H9 (cell line): Measurements from ENCODE around the gene WDFY3. TPM values are rescaled to one million over a fixed set of nuclear protein-coding genes. Genes with fewer than 3 reads are reported as not detected.

ENCODE experiments used
- DNase-seq: peaks from one replicate; pipeline ENCODE4 v3.0.0-alpha.2; 2017
- H2AFZ ChIP-seq: one replicate; pipeline ENCODE4 v1.6.1; 2013; ENCODE audit warnings: mild to moderate bottlenecking, low read length, control low read depth, moderate library complexity
- H2AK5ac ChIP-seq: 2 replicates; pipeline ENCODE4 v1.6.1; 2013; ENCODE audit warnings: low read length, control low read depth, mixed read lengths; ENCODE audit not compliant: insufficient read length
- H2BK120ac ChIP-seq: one replicate; pipeline ENCODE4 v1.6.1; 2013; ENCODE audit warnings: low read depth, mild to moderate bottlenecking, low read length, control low read depth, inconsistent platforms; ENCODE audit not compliant: poor library complexity, severe bottlenecking
- H2BK12ac ChIP-seq: 2 replicates; pipeline ENCODE4 v1.6.1; 2013; ENCODE audit warnings: low read length, control low read depth, mixed read lengths, low read depth; ENCODE audit not compliant: insufficient read length
- H2BK15ac ChIP-seq: 2 replicates; pipeline ENCODE4 v1.6.1; 2013; ENCODE audit warnings: low read depth, low read length, control low read depth
- H2BK20ac ChIP-seq: one replicate; pipeline ENCODE4 v1.6.1; 2013; ENCODE audit warnings: low read depth, mild to moderate bottlenecking, low read length, control low read depth, inconsistent platforms; ENCODE audit not compliant: poor library complexity, severe bottlenecking
- H2BK5ac ChIP-seq: 2 replicates; pipeline ENCODE4 v1.6.1; 2013; ENCODE audit warnings: low read length, control low read depth, mixed read lengths; ENCODE audit not compliant: insufficient read length
- H3K14ac ChIP-seq: 2 replicates; pipeline ENCODE4 v1.6.1; 2013; ENCODE audit warnings: low read length, control low read depth; ENCODE audit not compliant: insufficient read depth
- H3K18ac ChIP-seq: 2 replicates; pipeline ENCODE4 v1.6.1; 2013; ENCODE audit warnings: low read depth, mild to moderate bottlenecking, mixed read lengths, low read length, control low read depth; ENCODE audit not compliant: insufficient read length
- H3K23ac ChIP-seq: 2 replicates; pipeline ENCODE4 v1.6.1; 2013; ENCODE audit warnings: low read length, control low read depth, mixed read lengths, low read depth; ENCODE audit not compliant: insufficient read length
- H3K23me2 ChIP-seq: 2 replicates; pipeline ENCODE4 v1.6.1; 2013; ENCODE audit warnings: low read depth, mild to moderate bottlenecking, mixed read lengths, low read length, control low read depth; ENCODE audit not compliant: insufficient read length, poor library complexity, severe bottlenecking
- H3K27ac ChIP-seq: 2 replicates; pipeline ENCODE4 v1.5.1; 2013; ENCODE audit warnings: low read length, control low read depth, mixed read lengths, low read depth; ENCODE audit not compliant: insufficient read length
- H3K27me3 ChIP-seq: 2 replicates; pipeline ENCODE4 v1.6.1; 2013; ENCODE audit warnings: low read length, control low read depth, inconsistent platforms; ENCODE audit not compliant: insufficient read depth
- H3K4ac ChIP-seq: 2 replicates; pipeline ENCODE4 v1.6.1; 2013; ENCODE audit warnings: low read depth, mild to moderate bottlenecking, control low read depth, inconsistent platforms, low read length, moderate library complexity
- H3K4me1 ChIP-seq: 2 replicates; pipeline ENCODE4 v1.6.1; 2013; ENCODE audit warnings: low read length, control low read depth, inconsistent platforms; ENCODE audit not compliant: insufficient read depth
- H3K4me2 ChIP-seq: 2 replicates; pipeline ENCODE4 v1.6.1; 2013; ENCODE audit warnings: low read length, control low read depth, mixed read lengths; ENCODE audit not compliant: insufficient read length, insufficient read depth
- H3K56ac ChIP-seq: 2 replicates; pipeline ENCODE4 v1.6.1; 2013; ENCODE audit warnings: low read depth, mild to moderate bottlenecking, mixed read lengths, low read length, control low read depth; ENCODE audit not compliant: insufficient read length
- H3K79me1 ChIP-seq: 2 replicates; pipeline ENCODE4 v1.6.1; 2013; ENCODE audit warnings: low read depth, mild to moderate bottlenecking, moderate library complexity, low read length, control low read depth, inconsistent platforms; ENCODE audit not compliant: insufficient read depth, poor library complexity, severe bottlenecking
- H3K79me2 ChIP-seq: 2 replicates; pipeline ENCODE4 v1.6.1; 2013; ENCODE audit warnings: low read length, control low read depth, inconsistent platforms; ENCODE audit not compliant: insufficient read depth
- H3K9ac ChIP-seq: 2 replicates; pipeline ENCODE4 v1.6.1; 2013; ENCODE audit warnings: low read length, control low read depth, mixed read lengths; ENCODE audit not compliant: insufficient read length; ENCODE audit errors: extremely low read depth
- H3K9me3 ChIP-seq: one replicate; pipeline ENCODE4 v1.6.1; 2013; ENCODE audit warnings: low read depth, low read length, inconsistent platforms; ENCODE audit not compliant: control insufficient read depth
- H3T11ph ChIP-seq: one replicate; pipeline ENCODE4 v1.6.1; 2013; ENCODE audit warnings: mild to moderate bottlenecking, low read length, control low read depth, inconsistent platforms
- H4K20me1 ChIP-seq: one replicate; pipeline ENCODE4 v1.6.1; 2013; ENCODE audit not compliant: control insufficient read depth, insufficient read length, insufficient read depth
- H4K5ac ChIP-seq: 2 replicates; pipeline ENCODE4 v1.6.1; 2013; ENCODE audit warnings: low read depth, mild to moderate bottlenecking, mixed read lengths, low read length, control low read depth; ENCODE audit not compliant: insufficient read length
- H4K8ac ChIP-seq: replicated peaks from 2 replicates; pipeline ENCODE4 v1.6.1; 2013; ENCODE audit warnings: low read length, control low read depth, mixed read lengths, low read depth; ENCODE audit not compliant: insufficient read length
- H4K91ac ChIP-seq: 2 replicates; pipeline ENCODE4 v1.6.1; 2013; ENCODE audit warnings: low read depth, mild to moderate bottlenecking, moderate library complexity, mixed read lengths, low read length, control low read depth; ENCODE audit not compliant: insufficient read length
- H3K27ac Mint-ChIP-seq, 3 experiments: 2 replicates in 2 of 3; 3 replicates in 1 of 3; pipeline ENCODE4 v1.8.0; 2020 to 2021; ENCODE audit warnings: mixed read lengths in 3 of 3, mild to moderate bottlenecking in 1 of 3, moderate library complexity in 1 of 3
- H3K27me3 Mint-ChIP-seq: 2 replicates; pipeline ENCODE4 v1.8.0; 2021; ENCODE audit warnings: low read depth, mild to moderate bottlenecking, moderate library complexity, mixed read lengths
- H3K36me3 Mint-ChIP-seq, 3 experiments: 2 replicates in 2 of 3; 3 replicates in 1 of 3; pipeline ENCODE4 v1.8.0; 2020 to 2021; ENCODE audit warnings: low read depth in 3 of 3, mixed read lengths in 3 of 3; ENCODE audit not compliant: insufficient read depth in 1 of 3
- H3K4me1 Mint-ChIP-seq, 2 experiments: 2 replicates each; pipeline ENCODE4 v1.8.0; 2020; ENCODE audit warnings: mixed read lengths in 2 of 2
- H3K4me3 Mint-ChIP-seq, 2 experiments: 2 replicates in 1 of 2; 3 replicates in 1 of 2; pipeline ENCODE4 v1.8.0; 2020 to 2021; ENCODE audit warnings: mild to moderate bottlenecking in 2 of 2, mixed read lengths in 2 of 2, moderate library complexity in 1 of 2
- H3K9me3 Mint-ChIP-seq, 2 experiments: 2 replicates in 1 of 2; 3 replicates in 1 of 2; pipeline ENCODE4 v1.8.0; 2020; ENCODE audit warnings: mild to moderate bottlenecking in 2 of 2, mixed read lengths in 2 of 2, moderate library complexity in 1 of 2
- CTCF ChIP-seq: fragments of 200-600 bp; sonication (generic); conservative IDR thresholded peaks from 3 replicates; pipeline ENCODE4 v1.8.0; 2021; ENCODE audit warnings: antibody characterized with exemption, mild to moderate bottlenecking
- WGBS: extraction: QIAGEN DNeasy Blood & Tissue Kit; methylation state at CpG from one replicate; pipeline ENCODE4 v1.1.7; 2013; ENCODE audit warnings: missing lambda C conversion rate, low lambda C conversion rate, mixed read lengths; ENCODE audit not compliant: insufficient read length; ENCODE audit errors: extremely low coverage; 5-methylcytosine and 5-hydroxymethylcytosine counted together
- total RNA-seq: library from RNA; stranded (reverse); gene quantifications from 2 replicates; pipeline ENCODE4 v1.2.1, GENCODE V29; 2021

The WDFY3 gene
- total RNA-seq, 1 experiment from 2014 or later, result 54.6 TPM

GRCh38 chr4:84936123-84936522 lies 30.4 kb downstream of the WDFY3 start:
- Mint-ChIP-seq H3K9me3 (peaks cover 3 to 5% of the 10 kb centered on the region in 2 experiments; a peak in 3 of 5 replicates), H3K27ac (no peak overlapping the region), H3K27me3 (no peaks in the 10 kb centered on the region), H3K4me3 (no peak overlapping the region), H3K36me3 (peaks cover 3 to 9% (median 7%) of the 10 kb centered on the region in 3 experiments), H3K4me1 (peaks cover 12 to 14% of the 10 kb centered on the region in 2 experiments)
- Histone ChIP-seq H4K5ac (no peak overlapping the region), H3K23me2 (no peaks in the 10 kb centered on the region), H2AFZ (no peak overlapping the region), H3K27me3 (no peaks in the 10 kb centered on the region), H3K23ac (no peak overlapping the region), H3K4me1 (no peaks in the 10 kb centered on the region), H3K79me2 (peaks cover 4% of the 10 kb centered on the region), H2BK20ac (no peak overlapping the region), H2BK5ac (no peak overlapping the region), H4K20me1 (no peaks in the 10 kb centered on the region), H3K4me2 (no peak overlapping the region), H3K14ac (no peak overlapping the region), H3K9me3 (no peaks in the 10 kb centered on the region), H2AK5ac (no peak overlapping the region), H3K4ac (no peak overlapping the region), H2BK15ac (no peak overlapping the region), H3K9ac (no peak overlapping the region), H4K91ac (no peak overlapping the region), H4K8ac (no peak overlapping the region), H3K27ac (no peak overlapping the region), H3K56ac (no peak overlapping the region), H2BK120ac (no peak overlapping the region), H3T11ph (no peak overlapping the region), H3K18ac (no peak overlapping the region), H3K79me1 (no peaks in the 10 kb centered on the region), H2BK12ac (no peak overlapping the region)
- no CpG with 5 or more reads among the region's 2 CpGs for WGBS
- TF ChIP-seq CTCF, result no peak
- DNase-seq, result no peak
